ENCODE data around the gene KIF20B. TPM values are rescaled to one million over a fixed set of nuclear protein-coding genes. Genes with fewer than 3 reads are reported as not detected.
"Not testable (repeated sequence)": the region's sequence is repeated elsewhere in the genome, so short reads cannot be mapped to it uniquely, and the experiment has no call there.

The KIF20B gene
- polyA plus RNA-seq, 2 donors = 3.3 to 3.6 TPM

DNA sequence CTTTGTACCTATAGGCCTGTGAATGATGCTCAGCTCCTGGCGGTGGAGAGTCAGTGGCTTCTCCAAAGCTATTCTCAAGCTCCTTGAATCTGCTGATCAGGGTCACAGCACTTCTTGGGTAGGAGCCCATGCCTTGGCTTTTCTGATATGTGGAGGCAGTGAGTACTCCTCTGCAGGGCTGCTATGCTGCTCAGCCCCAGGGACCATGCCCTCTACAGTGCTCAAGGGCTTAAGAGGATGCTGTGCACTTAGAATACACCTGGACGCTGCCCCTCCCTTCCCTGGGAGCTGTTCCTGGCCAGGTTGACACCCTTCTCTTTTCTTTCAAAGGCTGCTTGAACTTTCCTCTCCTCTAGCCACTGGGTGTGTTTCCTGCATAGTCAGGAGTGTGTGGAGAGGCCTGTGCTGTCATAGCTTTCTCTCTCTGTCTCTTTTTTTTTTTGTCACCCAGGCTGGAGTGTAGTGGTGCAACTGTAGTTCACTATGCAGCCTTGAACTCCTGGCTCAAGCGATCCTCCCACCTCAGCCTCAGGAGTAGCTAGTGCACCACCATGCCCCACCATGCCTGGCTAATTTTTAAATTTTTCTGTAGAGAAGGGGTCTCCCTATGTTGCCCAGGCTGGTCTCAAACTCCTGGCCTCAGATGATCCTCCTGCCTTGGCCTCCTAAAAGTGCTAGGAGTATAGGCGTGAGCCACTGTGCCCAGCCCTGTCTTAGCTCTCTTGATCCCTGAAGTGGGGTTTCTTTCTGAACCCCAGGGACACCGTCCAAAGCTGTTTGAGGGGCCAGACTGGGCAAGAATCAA lies 113.9 kb downstream of the KIF20B start:
- Histone ChIP-seq H3K4me1 (ENCODE audit: control insufficient read depth in 2 of 2, insufficient read depth in 2 of 2, low read length in 1 of 2) (no peaks in the 10 kb centered on the region), H3K9me3 (ENCODE audit: control insufficient read depth in 2 of 2, insufficient read depth in 1 of 2, low read depth in 1 of 2, low read length in 1 of 2) (no peaks in the 10 kb centered on the region), H3K4me3 (ENCODE audit: low read depth in 1 of 2, low read length in 2 of 2) (no peak overlapping the region), H3K36me3 (ENCODE audit: control insufficient read depth in 2 of 2, insufficient read depth in 2 of 2, low read length in 1 of 2) (no peaks in the 10 kb centered on the region), H3K27ac (ENCODE audit: low read depth in 2 of 2, low read length in 1 of 2) (no peak overlapping the region), H3K27me3 (ENCODE audit: control insufficient read depth in 1 of 2, insufficient read depth in 2 of 2, low read length in 2 of 2) (no peaks in the 10 kb centered on the region)
- WGBS, 2 donors = 82 to 88% methylated on average over 5 of the region's 5 CpGs

DNA sequence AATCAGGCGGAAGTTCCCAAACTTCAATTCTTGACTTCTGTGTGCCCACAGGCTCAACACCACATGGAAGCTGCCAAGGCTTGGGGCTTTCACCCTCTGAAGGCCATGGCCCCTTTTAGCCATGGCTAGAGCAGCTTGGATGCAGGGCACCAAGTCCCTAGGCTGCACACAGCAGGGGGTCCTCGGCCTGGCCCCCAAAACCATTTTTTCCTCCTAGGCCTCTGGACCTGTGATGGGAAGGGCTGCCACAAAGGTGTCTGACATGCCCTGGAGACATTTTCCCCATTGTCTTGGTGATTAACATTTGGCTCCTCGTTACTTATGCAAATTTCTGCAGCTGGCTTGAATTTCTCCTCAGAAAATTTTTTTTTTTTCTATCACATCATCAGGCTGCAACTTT lies 117.6 kb downstream of the KIF20B start:
- H3K9me3 ChIP-seq (ENCODE audit: control insufficient read depth in 2 of 2, insufficient read depth in 1 of 2, low read depth in 1 of 2, low read length in 1 of 2); H3K36me3 ChIP-seq (ENCODE audit: control insufficient read depth in 2 of 2, insufficient read depth in 2 of 2, low read length in 1 of 2); H3K27ac ChIP-seq (ENCODE audit: low read depth in 2 of 2, low read length in 1 of 2); H3K27me3 ChIP-seq (ENCODE audit: control insufficient read depth in 1 of 2, insufficient read depth in 2 of 2, low read length in 2 of 2); H3K4me3 ChIP-seq (ENCODE audit: low read depth in 1 of 2, low read length in 2 of 2); H3K4me1 ChIP-seq (ENCODE audit: control insufficient read depth in 2 of 2, insufficient read depth in 2 of 2, low read length in 1 of 2): not testable (repeated sequence)
- 73 to 81% methylated on average over 3 of the region's 3 CpGs for WGBS, 2 donors

Other genes with a start within 250 kb of the KIF20B start
- under 1 TPM; 0.02 to 0.05 TPM for gene SLC16A12, start 166.0 kb upstream of the KIF20B start, polyA plus RNA-seq
- gene PANK1, start 56.3 kb upstream of the KIF20B start, polyA plus RNA-seq = 1 to 10 TPM; 1.5 to 2.6 TPM